Measurements from ENCODE around the gene PGBD1.
"Not testable (repeated sequence)": the region's sequence is repeated elsewhere in the genome, so short reads cannot be mapped to it uniquely, and the experiment has no call there.

GRCh38 chr6:28317866-28318265 is 36.5 kb downstream of the PGBD1 start:
- not testable (repeated sequence) for TF ChIP-seq CTCF, POLR2A (IDR thresholded peaks at IDR 0.05)
